Trophoblast cell (in vitro differentiated cells and primary cell): ENCODE data around the gene DNAH3.
"Not testable (repeated sequence)": the region's sequence is repeated elsewhere in the genome, so short reads cannot be mapped to it uniquely, and the experiment has no call there.

Source experiments
- DNase-seq, 2 donors: peaks; one replicate each; pipeline ENCODE4 v3.0.0-alpha.2; 2016
- H2AFZ ChIP-seq: 2 replicates; pipeline ENCODE4 v1.6.1; 2013; ENCODE audit warnings: low read length, moderate library complexity, mild to moderate bottlenecking; ENCODE audit not compliant: insufficient read depth, poor library complexity
- H2AK5ac ChIP-seq: 2 replicates; pipeline ENCODE4 v1.6.1; 2013; ENCODE audit warnings: mild to moderate bottlenecking, low read length
- H2BK120ac ChIP-seq: 2 replicates; pipeline ENCODE4 v1.6.1; 2013; ENCODE audit warnings: low read length, mild to moderate bottlenecking, moderate library complexity; ENCODE audit not compliant: insufficient read depth, poor library complexity
- H2BK12ac ChIP-seq: 2 replicates; pipeline ENCODE4 v1.6.1; 2013; ENCODE audit warnings: mild to moderate bottlenecking, low read length, moderate library complexity
- H2BK5ac ChIP-seq: 2 replicates; pipeline ENCODE4 v1.6.1; 2013; ENCODE audit warnings: low read length, low read depth, moderate library complexity, mild to moderate bottlenecking; ENCODE audit not compliant: poor library complexity
- H3K14ac ChIP-seq: 2 replicates; pipeline ENCODE4 v1.6.1; 2013; ENCODE audit warnings: mild to moderate bottlenecking, low read length
- H3K18ac ChIP-seq: 2 replicates; pipeline ENCODE4 v1.6.1; 2013; ENCODE audit warnings: mild to moderate bottlenecking, low read length
- H3K23ac ChIP-seq: 2 replicates; pipeline ENCODE4 v1.6.1; 2013; ENCODE audit warnings: low read length
- H3K27ac ChIP-seq: 2 replicates; pipeline ENCODE4 v1.5.1; 2013; ENCODE audit warnings: low read depth, mild to moderate bottlenecking, inconsistent platforms, low read length, moderate library complexity
- H3K27me3 ChIP-seq: 2 replicates; pipeline ENCODE4 v1.6.1; 2013; ENCODE audit warnings: inconsistent platforms, mild to moderate bottlenecking, low read length, moderate library complexity; ENCODE audit not compliant: insufficient read depth
- H3K36me3 ChIP-seq, 2 experiments: 1 replicate in 1 of 2; 2 replicates in 1 of 2; pipeline ENCODE4 v1.6.1; 2013; ENCODE audit warnings: low read length in 2 of 2, mild to moderate bottlenecking in 2 of 2, moderate library complexity in 1 of 2; ENCODE audit not compliant: insufficient read depth in 2 of 2, control insufficient read depth in 1 of 2
- H3K4ac ChIP-seq: 2 replicates; pipeline ENCODE4 v1.6.1; 2013; ENCODE audit warnings: low read depth, mild to moderate bottlenecking, low read length, moderate library complexity
- H3K4me1 ChIP-seq, 2 experiments: 1 replicate in 1 of 2; 2 replicates in 1 of 2; pipeline ENCODE4 v1.6.1; 2013; ENCODE audit warnings: low read length in 2 of 2, mild to moderate bottlenecking in 2 of 2, moderate library complexity in 1 of 2; ENCODE audit not compliant: insufficient read depth in 2 of 2, control insufficient read depth in 1 of 2
- H3K4me2 ChIP-seq: 2 replicates; pipeline ENCODE4 v1.6.1; 2013; ENCODE audit warnings: inconsistent platforms, mild to moderate bottlenecking, low read length, moderate library complexity
- H3K4me3 ChIP-seq: 2 replicates; pipeline ENCODE4 v1.5.1; 2013; ENCODE audit warnings: mild to moderate bottlenecking, low read depth, low read length, inconsistent platforms
- H3K79me1 ChIP-seq: one replicate; pipeline ENCODE4 v1.6.1; 2013; ENCODE audit warnings: low read length
- H3K79me2 ChIP-seq: 2 replicates; pipeline ENCODE4 v1.6.1; 2013; ENCODE audit warnings: low read length, mild to moderate bottlenecking; ENCODE audit not compliant: control insufficient read depth, insufficient read depth, poor library complexity
- H3K9ac ChIP-seq: 2 replicates; pipeline ENCODE4 v1.6.1; 2013; ENCODE audit warnings: mild to moderate bottlenecking, low read length
- H3K9me3 ChIP-seq: 2 replicates; pipeline ENCODE4 v1.6.1; 2013; ENCODE audit warnings: low read depth, mild to moderate bottlenecking, control low read depth, inconsistent platforms, low read length; ENCODE audit not compliant: insufficient read depth
- H4K12ac ChIP-seq: 2 replicates; pipeline ENCODE4 v1.6.1; 2013; ENCODE audit warnings: low read depth, mild to moderate bottlenecking, low read length, moderate library complexity
- H4K8ac ChIP-seq: 2 replicates; pipeline ENCODE4 v1.6.1; 2013; ENCODE audit warnings: low read depth, mild to moderate bottlenecking, low read length, moderate library complexity
- H4K91ac ChIP-seq: one replicate; pipeline ENCODE4 v1.6.1; 2013; ENCODE audit warnings: low read depth, mild to moderate bottlenecking, low read length, moderate library complexity
- WGBS: extraction: QIAGEN DNeasy Blood & Tissue Kit; methylation state at CpG from one replicate; pipeline ENCODE4 v1.1.7; 2013; ENCODE audit warnings: missing lambda C conversion rate; ENCODE audit not compliant: insufficient read length, insufficient coverage; ENCODE audit errors: extremely low coverage; 5-methylcytosine and 5-hydroxymethylcytosine counted together

DNAH3 gene

DNA sequence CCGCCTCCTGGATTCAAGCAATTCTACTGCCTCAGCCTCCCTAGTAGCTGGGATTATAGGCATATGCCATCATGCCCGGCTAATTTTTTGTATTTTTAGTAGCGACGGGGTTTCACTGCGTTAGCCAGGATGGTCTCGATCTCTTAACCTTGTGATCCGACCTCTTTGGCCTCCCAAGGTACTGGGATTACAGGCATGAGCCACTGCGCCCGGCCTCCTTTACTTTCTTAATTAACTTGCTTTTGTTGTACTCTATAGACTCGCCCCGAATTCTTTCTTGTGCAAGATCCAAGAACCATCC, 205.1 kb downstream of the DNAH3 start:
- WGBS, result no CpG with 5 or more reads among the region's 11 CpGs
- H3K4me3 ChIP-seq, H3K14ac ChIP-seq, H2BK5ac ChIP-seq, H3K27me3 ChIP-seq, H4K91ac ChIP-seq, H3K9ac ChIP-seq, H3K9me3 ChIP-seq, H3K4me2 ChIP-seq, H3K27ac ChIP-seq, H4K8ac ChIP-seq, H3K4me1 ChIP-seq, H2AK5ac ChIP-seq, DNase-seq, H3K79me2 ChIP-seq, H3K18ac ChIP-seq, H4K12ac ChIP-seq, H2AFZ ChIP-seq, H2BK12ac ChIP-seq, H3K23ac ChIP-seq, H3K79me1 ChIP-seq, H2BK120ac ChIP-seq, H3K4ac ChIP-seq, H3K36me3 ChIP-seq: not testable (repeated sequence)

DNA sequence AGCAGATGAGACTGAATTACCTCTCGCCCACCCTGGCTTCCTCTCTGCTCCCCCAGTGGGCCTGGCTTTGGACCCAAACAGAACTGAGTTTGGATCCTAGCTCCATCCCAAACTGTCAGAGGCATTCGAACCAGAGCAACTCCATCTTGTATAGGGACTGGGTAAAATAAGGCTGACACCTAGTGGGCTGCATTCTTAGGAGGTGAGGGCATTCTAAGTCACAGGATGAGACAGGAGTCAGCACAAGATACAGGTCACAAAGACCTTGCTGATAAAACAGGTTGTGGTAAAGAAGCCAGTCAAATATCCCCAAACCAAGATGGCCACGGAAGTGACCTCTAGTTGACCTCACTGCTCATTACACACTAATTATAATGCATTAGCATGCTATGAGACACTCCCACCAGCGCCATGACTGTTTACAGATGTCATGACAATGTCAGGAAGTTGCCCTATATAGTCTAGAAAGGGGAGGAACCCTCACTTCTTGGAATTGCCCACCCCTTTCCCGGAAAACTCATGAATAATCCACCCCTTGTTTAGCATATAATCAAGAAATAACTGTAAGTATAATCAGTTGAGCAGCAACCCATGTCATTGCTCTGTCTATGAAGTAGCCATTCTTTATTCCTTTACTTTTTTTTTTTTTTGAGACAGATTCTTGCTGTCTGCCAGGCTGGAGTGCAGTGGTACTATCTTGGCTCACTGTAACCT, 205.6 kb downstream of the DNAH3 start:
- Histone ChIP-seq H3K9me3 (no peaks in the 10 kb centered on the region), H4K12ac (no peak overlapping the region), H4K8ac (no peak overlapping the region), H4K91ac (no peak overlapping the region), H2BK5ac (no peak overlapping the region), H3K4me3 (no peak overlapping the region), H3K27ac (no peak overlapping the region), H3K14ac (no peak overlapping the region), H3K79me2 (no peaks in the 10 kb centered on the region), H3K27me3 (no peaks in the 10 kb centered on the region), H3K23ac (no peak overlapping the region), H3K4me2 (no peak overlapping the region), H3K36me3 (no peaks in the 10 kb centered on the region), H3K9ac (no peak overlapping the region), H2BK120ac (no peak overlapping the region), H3K79me1 (no peaks in the 10 kb centered on the region), H2AFZ (no peak overlapping the region), H2AK5ac (no peak overlapping the region), H3K18ac (no peak overlapping the region), H3K4ac (no peak overlapping the region), H3K4me1 (no peaks in the 10 kb centered on the region), H2BK12ac (no peak overlapping the region)
- WGBS, result no CpG with 5 or more reads among the region's 5 CpGs
- peak in 1 of 2 donors; percentile 7 for DNase-seq

DNA sequence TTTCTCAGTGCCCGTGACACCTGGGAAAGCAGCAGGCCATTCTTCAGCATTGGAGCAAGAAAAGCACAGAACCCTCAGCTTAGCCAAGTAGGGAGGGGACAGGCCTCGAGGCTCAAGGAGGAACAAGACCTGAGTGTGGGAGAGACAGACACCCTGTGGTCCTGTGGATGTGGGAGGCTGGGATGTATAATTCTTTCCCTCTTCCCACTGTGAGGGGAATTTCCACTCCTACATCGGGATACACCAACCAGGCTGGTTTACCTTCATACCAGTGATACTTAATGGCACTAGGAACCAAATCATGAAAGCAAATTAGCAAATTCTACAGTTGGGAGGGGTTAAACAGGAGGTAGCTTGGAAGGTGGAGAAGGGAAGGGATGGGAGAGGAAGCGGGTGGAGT, 208.4 kb downstream of the DNAH3 start:
- no peak overlapping the region for H3K4me3 ChIP-seq
- no peaks in the 10 kb centered on the region for H3K79me1 ChIP-seq
- H3K27ac ChIP-seq, result no peak overlapping the region
- H3K18ac ChIP-seq, result no peak overlapping the region
- no peak for DNase-seq
- H3K4me2 ChIP-seq, result no peak overlapping the region
- no peaks in the 10 kb centered on the region for H3K4me1 ChIP-seq
- H3K14ac ChIP-seq, result no peak overlapping the region
- H3K9ac ChIP-seq, result no peak overlapping the region
- H3K79me2 ChIP-seq, result no peaks in the 10 kb centered on the region
- H3K27me3 ChIP-seq, result no peaks in the 10 kb centered on the region
- H2BK12ac ChIP-seq, result no peak overlapping the region
- H3K23ac ChIP-seq, result no peak overlapping the region
- H3K36me3 ChIP-seq, result no peaks in the 10 kb centered on the region
- H4K91ac ChIP-seq, result no peak overlapping the region
- H2AK5ac ChIP-seq, result no peak overlapping the region
- H3K4ac ChIP-seq, result no peak overlapping the region
- no peak overlapping the region for H2BK120ac ChIP-seq
- no peak overlapping the region for H2AFZ ChIP-seq
- H4K12ac ChIP-seq, result no peak overlapping the region
- H4K8ac ChIP-seq, result no peak overlapping the region
- no peak overlapping the region for H2BK5ac ChIP-seq
- no peaks in the 10 kb centered on the region for H3K9me3 ChIP-seq
- WGBS, result no CpG with 5 or more reads among the region's 4 CpGs

DNA sequence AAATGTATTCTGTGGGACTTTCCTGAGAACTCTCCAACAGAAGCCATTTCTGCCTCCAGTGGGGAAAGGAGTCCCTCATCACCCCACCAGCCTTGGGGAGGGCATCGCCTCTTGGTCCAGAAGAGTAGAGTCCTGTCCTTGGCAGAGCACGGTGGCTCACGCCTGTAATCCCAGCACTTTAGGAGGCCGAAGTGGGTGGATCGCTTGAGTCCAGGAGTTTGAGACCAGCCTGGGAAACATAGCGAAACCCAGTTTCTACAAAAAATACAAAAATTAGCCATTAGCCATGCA, 209.1 kb downstream of the DNAH3 start:
- no peaks in the 10 kb centered on the region for H3K9me3 ChIP-seq
- no peak overlapping the region for H3K23ac ChIP-seq
- no peak overlapping the region for H2BK5ac ChIP-seq
- H3K9ac ChIP-seq, result no peak overlapping the region
- H3K4me1 ChIP-seq, result no peaks in the 10 kb centered on the region
- no peak overlapping the region for H2BK120ac ChIP-seq
- no peak overlapping the region for H3K18ac ChIP-seq
- no CpG with 5 or more reads among the region's 6 CpGs for WGBS
- H3K4ac ChIP-seq, result no peak overlapping the region
- no peaks in the 10 kb centered on the region for H3K79me1 ChIP-seq
- no peak overlapping the region for H3K27ac ChIP-seq
- H3K14ac ChIP-seq, result no peak overlapping the region
- no peaks in the 10 kb centered on the region for H3K79me2 ChIP-seq
- DNase-seq, result no peak
- H4K8ac ChIP-seq, result no peak overlapping the region
- no peak overlapping the region for H2BK12ac ChIP-seq
- no peak overlapping the region for H3K4me2 ChIP-seq
- no peaks in the 10 kb centered on the region for H3K27me3 ChIP-seq
- H4K12ac ChIP-seq, result no peak overlapping the region
- H3K36me3 ChIP-seq, result no peaks in the 10 kb centered on the region
- no peak overlapping the region for H2AK5ac ChIP-seq
- H4K91ac ChIP-seq, result no peak overlapping the region
- H3K4me3 ChIP-seq, result no peak overlapping the region
- H2AFZ ChIP-seq, result no peak overlapping the region
